Nephron progenitor cell (in vitro differentiated cells): ENCODE results near the gene MGMT.

ENCODE experiments used
- DNase-seq: peaks from one replicate; pipeline ENCODE4 v3.0.0; 2021
- H3K27ac Mint-ChIP-seq: 2 replicates; pipeline ENCODE4 v1.8.0; 2021; ENCODE audit warnings: mild to moderate bottlenecking, moderate library complexity, mixed read lengths
- H3K27me3 Mint-ChIP-seq: 2 replicates; pipeline ENCODE4 v1.8.0; 2021; ENCODE audit warnings: mild to moderate bottlenecking, low read depth, mixed read lengths; ENCODE audit not compliant: poor library complexity
- H3K36me3 Mint-ChIP-seq: 2 replicates; pipeline ENCODE4 v1.8.0; 2021; ENCODE audit warnings: low read depth, mixed read lengths
- H3K4me1 Mint-ChIP-seq: 2 replicates; pipeline ENCODE4 v1.8.0; 2021; ENCODE audit warnings: mixed read lengths
- H3K4me3 Mint-ChIP-seq: 2 replicates; pipeline ENCODE4 v1.8.0; 2021; ENCODE audit warnings: mild to moderate bottlenecking, moderate library complexity, mixed read lengths
- H3K9me3 Mint-ChIP-seq: 2 replicates; pipeline ENCODE4 v1.8.0; 2021; ENCODE audit warnings: mild to moderate bottlenecking, moderate library complexity, mixed read lengths
- CTCF ChIP-seq: fragments of 200-600 bp; sonication (generic); IDR thresholded peaks from 2 replicates; pipeline ENCODE4 v1.5.0; 2021; ENCODE audit warnings: antibody characterized with exemption

The MGMT gene

GRCh38 chr10:129491123-129491734 is 24.2 kb downstream of the MGMT start:
- Mint-ChIP-seq H3K9me3 (peaks cover 88% of the 10 kb centered on the region), H3K27ac (no peak overlapping the region), H3K36me3 (peaks cover 72% of the 10 kb centered on the region), H3K4me1 (peaks cover 18% of the 10 kb centered on the region), H3K4me3 (no peak overlapping the region), H3K27me3 (peaks cover 3% of the 10 kb centered on the region)
- no peak for DNase-seq
- no peak for TF ChIP-seq CTCF

- Mint-ChIP-seq H3K27ac (no peak overlapping the region), H3K36me3 (peaks cover 83% of the 10 kb centered on the region), H3K27me3 (peaks cover 3% of the 10 kb centered on the region), H3K9me3 (peaks cover 84% of the 10 kb centered on the region), H3K4me3 (no peak overlapping the region), H3K4me1 (peaks cover 31% of the 10 kb centered on the region)
- no peak for TF ChIP-seq CTCF
- DNase-seq: no peak
Observed at GRCh38 chr10:129494176-129494575, 27.1 kb downstream of the MGMT start.

- DNase-seq: no peak
- TF ChIP-seq CTCF: no peak
- peaks cover 3% of the 10 kb centered on the region for H3K27me3 Mint-ChIP-seq
- no peak overlapping the region for H3K27ac Mint-ChIP-seq
- H3K36me3 Mint-ChIP-seq: peaks cover 80% of the 10 kb centered on the region
- H3K4me3 Mint-ChIP-seq: peak overlapping the region; percentile 2
- peaks cover 78% of the 10 kb centered on the region for H3K9me3 Mint-ChIP-seq
- peaks cover 31% of the 10 kb centered on the region for H3K4me1 Mint-ChIP-seq
Observed at GRCh38 chr10:129494740-129495139, 27.7 kb downstream of the MGMT start.

- no peak overlapping the region for H3K27ac Mint-ChIP-seq
- DNase-seq: no peak
- no peak overlapping the region for H3K4me3 Mint-ChIP-seq
- peaks cover 3% of the 10 kb centered on the region for H3K27me3 Mint-ChIP-seq
- TF ChIP-seq CTCF: no peak
- H3K4me1 Mint-ChIP-seq: peaks cover 31% of the 10 kb centered on the region
- H3K36me3 Mint-ChIP-seq: peaks cover 80% of the 10 kb centered on the region
- peaks cover 73% of the 10 kb centered on the region for H3K9me3 Mint-ChIP-seq
Observed at GRCh38 chr10:129495256-129495655, 28.2 kb downstream of the MGMT start.

- Mint-ChIP-seq H3K27me3 (peaks cover 3% of the 10 kb centered on the region), H3K4me1 (peaks cover 33% of the 10 kb centered on the region), H3K9me3 (peaks cover 72% of the 10 kb centered on the region), H3K27ac (no peak overlapping the region), H3K36me3 (peaks cover 80% of the 10 kb centered on the region), H3K4me3 (no peak overlapping the region)
- TF ChIP-seq CTCF: no peak
- peak; percentile 54 for DNase-seq
Observed at GRCh38 chr10:129495698-129496097, 28.7 kb downstream of the MGMT start.

- TF ChIP-seq CTCF: no peak
- Mint-ChIP-seq H3K27me3 (peaks cover 3% of the 10 kb centered on the region), H3K27ac (no peak overlapping the region), H3K4me1 (peaks cover 43% of the 10 kb centered on the region), H3K36me3 (peaks cover 76% of the 10 kb centered on the region), H3K9me3 (peaks cover 60% of the 10 kb centered on the region), H3K4me3 (no peak overlapping the region)
- DNase-seq: no peak
Observed at GRCh38 chr10:129497013-129497412, 30.0 kb downstream of the MGMT start.
